DMS53 (cell line): ENCODE measurements around the gene PCBP3.
A peak's percentile ranks its signal among the peaks of the same experiment; 100 is the strongest.
"Not testable (repeated sequence)": the region's sequence is repeated elsewhere in the genome, so short reads cannot be mapped to it uniquely, and the experiment has no call there.

Experiments
- DNase-seq: peaks from one replicate; lab custom pipeline; 2025; lab: John Stamatoyannopoulos, UW

PCBP3 gene

GRCh38 chr21:45788198-45788597 lies 144.7 kb downstream of the PCBP3 start:
- no peak for DNase-seq

GRCh38 chr21:45788637-45789506 lies 145.3 kb downstream of the PCBP3 start:
- no peak for DNase-seq

GRCh38 chr21:45790427-45790826 lies 146.9 kb downstream of the PCBP3 start:
- no peak for DNase-seq

- no peak for DNase-seq
These were observed 148.3 kb downstream of the PCBP3 start for GRCh38 chr21:45791562-45792418.

GRCh38 chr21:45792682-45793383 lies 149.3 kb downstream of the PCBP3 start:
- DNase-seq: peak; percentile 53

GRCh38 chr21:45794027-45794426 lies 150.5 kb downstream of the PCBP3 start:
- DNase-seq: peak; percentile 63

- DNase-seq: no peak
These were observed 152.5 kb downstream of the PCBP3 start for GRCh38 chr21:45796003-45796402.

GRCh38 chr21:45797338-45797737 lies 153.8 kb downstream of the PCBP3 start:
- no peak for DNase-seq

GRCh38 chr21:45799765-45800338 lies 156.3 kb downstream of the PCBP3 start:
- no peak for DNase-seq

GRCh38 chr21:45800339-45801080 lies 157.0 kb downstream of the PCBP3 start:
- DNase-seq: peak; percentile 9

GRCh38 chr21:45801129-45801964 lies 157.8 kb downstream of the PCBP3 start:
- DNase-seq: no peak

- no peak for DNase-seq
These were observed 158.5 kb downstream of the PCBP3 start for GRCh38 chr21:45801989-45802388.

- no peak for DNase-seq
These were observed 158.9 kb downstream of the PCBP3 start for GRCh38 chr21:45802425-45802824.

- DNase-seq: no peak
These were observed 159.6 kb downstream of the PCBP3 start for GRCh38 chr21:45802956-45803617.

- no peak for DNase-seq
These were observed 160.3 kb downstream of the PCBP3 start for GRCh38 chr21:45803618-45804340.

- no peak for DNase-seq
These were observed 161.3 kb downstream of the PCBP3 start for GRCh38 chr21:45804809-45805313.

- no peak for DNase-seq
These were observed 161.8 kb downstream of the PCBP3 start for GRCh38 chr21:45805321-45805720.

GRCh38 chr21:45806042-45806441 lies 162.5 kb downstream of the PCBP3 start:
- DNase-seq: no peak

GRCh38 chr21:45808663-45809062 lies 165.1 kb downstream of the PCBP3 start:
- not testable (repeated sequence) for DNase-seq
